SK-N-DZ (cell line): Measurements from ENCODE around the gene AKT3.
"Not testable (repeated sequence)": the region's sequence is repeated elsewhere in the genome, so short reads cannot be mapped to it uniquely, and the experiment has no call there.

Source experiments
- DNase-seq: peaks from one replicate; pipeline ENCODE4 v3.0.0-alpha.2; 2015; ENCODE audit warnings: low spot score

AKT3 gene

GRCh38 chr1:243609698-243610097 lies 240.3 kb downstream of the AKT3 start:
- DNase-seq, result no peak

DNA sequence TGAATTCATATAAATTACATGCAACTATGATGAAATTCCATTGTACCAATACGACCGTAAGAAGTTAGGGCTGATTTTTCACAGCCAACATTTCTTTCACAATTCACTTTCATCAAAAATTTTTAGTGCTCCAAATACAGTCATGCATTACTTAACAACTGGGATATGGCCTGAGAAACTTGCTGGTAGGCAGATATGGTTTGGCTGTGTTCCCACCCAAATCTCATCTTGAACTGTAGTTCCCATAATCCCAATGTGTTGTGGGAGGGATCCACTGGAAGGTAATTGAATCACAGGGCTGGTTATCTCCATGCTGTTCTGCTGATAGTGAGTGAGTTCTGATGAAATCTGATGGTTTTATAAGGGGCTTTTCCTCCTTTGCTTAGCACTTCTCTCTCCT lies 244.4 kb downstream of the AKT3 start:
- no peak for DNase-seq

- no peak for DNase-seq
Observed at GRCh38 chr1:243601720-243602119, 248.3 kb downstream of the AKT3 start.

- DNase-seq, result no peak
Observed at GRCh38 chr1:243598433-243598832, 251.6 kb downstream of the AKT3 start.

DNA sequence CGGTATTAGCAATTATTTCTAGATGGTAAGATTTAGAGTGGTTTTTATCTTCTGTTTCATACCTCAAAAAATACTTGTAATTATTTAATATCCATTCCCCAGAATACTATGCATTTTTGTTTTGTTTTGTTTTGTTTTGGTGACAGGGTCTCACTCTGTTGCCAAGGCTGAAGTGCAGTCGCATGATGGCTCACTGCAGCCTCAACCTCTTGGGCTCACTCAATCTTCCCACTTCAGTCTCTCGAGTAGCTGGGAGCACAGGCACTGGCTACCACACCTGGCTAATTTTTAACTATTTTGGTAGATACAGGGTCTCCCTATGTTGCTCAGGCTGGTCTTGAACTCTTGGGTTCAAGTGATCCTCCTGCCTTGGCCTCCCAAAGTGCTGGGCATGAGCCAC lies 252.7 kb downstream of the AKT3 start:
- DNase-seq, result no peak

- no peak for DNase-seq
Observed at GRCh38 chr1:243596431-243597062, 253.5 kb downstream of the AKT3 start.

- no peak for DNase-seq
Observed at GRCh38 chr1:243595527-243596210, 254.4 kb downstream of the AKT3 start.

- no peak for DNase-seq
Observed at GRCh38 chr1:243594455-243594854, 255.6 kb downstream of the AKT3 start.

GRCh38 chr1:243589286-243589685 lies 260.8 kb downstream of the AKT3 start:
- not testable (repeated sequence) for DNase-seq

GRCh38 chr1:243587823-243588560 lies 262.1 kb downstream of the AKT3 start:
- DNase-seq, result no peak

GRCh38 chr1:243587285-243587684 lies 262.8 kb downstream of the AKT3 start:
- no peak for DNase-seq

- DNase-seq, result no peak
Observed at GRCh38 chr1:243585982-243586381, 264.1 kb downstream of the AKT3 start.

DNA sequence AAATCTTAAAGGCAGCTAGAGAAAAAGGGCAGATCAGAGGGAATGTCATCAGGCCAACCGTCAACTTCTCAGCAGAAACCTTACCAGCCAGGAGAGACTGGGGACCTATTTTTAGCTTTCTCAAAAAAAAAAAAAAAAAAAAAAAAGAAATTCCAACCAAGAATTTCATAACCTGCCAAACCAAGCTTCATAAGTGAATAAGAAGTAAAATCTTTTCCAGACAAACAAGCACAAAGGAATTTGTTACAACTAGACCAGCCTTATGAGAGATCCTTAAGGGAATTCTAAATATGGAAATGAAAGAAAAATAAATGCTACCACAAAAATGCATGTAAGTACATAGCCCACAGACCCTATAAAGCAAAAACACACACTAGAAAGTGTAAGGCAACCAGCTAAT lies 267.7 kb downstream of the AKT3 start:
- DNase-seq, result no peak

- DNase-seq, result no peak
Observed at GRCh38 chr1:243580984-243581383, 269.1 kb downstream of the AKT3 start.

DNA sequence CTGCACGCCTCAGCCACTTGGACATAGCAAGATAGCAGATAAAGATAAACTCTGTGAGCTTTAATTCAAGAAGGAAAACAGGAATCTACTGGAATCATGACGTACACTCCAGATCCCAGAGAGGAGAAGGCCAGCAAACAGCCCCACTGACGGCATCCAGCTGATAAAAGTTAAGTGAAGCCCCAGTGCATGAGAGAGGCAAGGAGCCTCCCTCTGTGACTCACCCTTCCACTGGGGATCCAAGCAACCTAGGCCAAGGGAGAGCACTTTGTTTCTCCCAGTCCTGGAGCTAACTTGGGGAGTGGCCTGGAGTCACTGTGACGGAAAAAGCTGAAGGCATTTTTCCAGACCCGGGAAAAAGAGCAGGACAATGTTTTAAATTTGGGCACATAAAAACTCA lies 270.0 kb downstream of the AKT3 start:
- DNase-seq, result peak; percentile 6

GRCh38 chr1:243575070-243575469 lies 275.0 kb downstream of the AKT3 start:
- no peak for DNase-seq

DNA sequence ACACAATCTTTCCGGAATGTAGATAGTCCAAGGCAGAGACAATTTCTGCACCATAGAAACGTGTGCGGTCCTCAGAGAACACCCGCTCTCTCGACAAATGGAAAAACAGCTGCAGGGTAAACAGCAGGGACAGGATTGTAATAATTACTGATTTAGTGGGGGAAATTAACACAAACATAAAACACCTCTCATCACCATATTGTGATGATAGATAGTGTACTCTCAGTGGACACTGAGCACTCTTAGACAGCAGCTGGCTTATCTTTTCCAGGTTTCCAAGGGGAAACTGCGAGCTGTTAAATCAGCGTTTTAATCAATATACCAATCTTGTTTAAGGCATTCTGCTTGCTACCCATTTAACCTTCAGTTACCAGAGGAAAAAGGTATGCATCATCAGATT lies 277.1 kb downstream of the AKT3 start:
- no peak for DNase-seq

DNA sequence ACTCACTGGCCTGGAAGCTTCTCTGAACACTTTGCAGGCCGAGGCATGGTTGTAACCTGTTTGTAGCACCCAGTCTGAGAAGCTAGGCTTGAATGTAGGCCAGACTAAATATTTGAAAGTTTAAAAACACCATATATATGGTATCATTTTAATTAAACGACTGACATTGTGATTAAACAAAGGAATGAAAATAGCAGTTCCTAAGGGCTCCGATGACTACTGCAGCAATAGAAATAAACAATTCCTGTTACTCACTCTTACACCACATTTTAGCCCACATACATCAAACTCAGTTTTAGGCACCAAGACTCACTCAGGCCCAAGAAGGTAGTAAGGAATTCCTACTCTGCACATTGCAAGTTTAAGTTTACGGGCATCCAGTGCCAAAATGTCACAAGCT lies 281.2 kb downstream of the AKT3 start:
- DNase-seq, result no peak

DNA sequence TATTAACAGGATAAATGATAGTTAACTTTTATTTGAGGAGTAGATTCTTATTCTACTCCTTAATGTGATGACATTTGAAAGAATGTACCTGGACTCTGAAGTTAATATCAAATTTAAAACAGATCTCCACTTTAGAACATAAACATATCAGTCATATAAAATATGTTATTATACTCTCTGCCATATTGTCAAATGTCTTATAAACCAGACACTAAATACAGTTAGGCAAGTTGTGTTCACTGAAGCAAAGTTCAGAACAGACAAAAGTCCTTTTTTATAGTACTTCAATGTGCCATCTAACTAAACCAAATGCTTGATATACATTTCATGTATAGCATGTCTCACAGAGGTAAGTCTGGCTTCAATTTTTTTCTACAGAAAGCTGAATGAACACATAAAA lies 285.2 kb downstream of the AKT3 start:
- DNase-seq, result no peak

GRCh38 chr1:243563732-243564131 lies 286.3 kb downstream of the AKT3 start:
- no peak for DNase-seq

DNA sequence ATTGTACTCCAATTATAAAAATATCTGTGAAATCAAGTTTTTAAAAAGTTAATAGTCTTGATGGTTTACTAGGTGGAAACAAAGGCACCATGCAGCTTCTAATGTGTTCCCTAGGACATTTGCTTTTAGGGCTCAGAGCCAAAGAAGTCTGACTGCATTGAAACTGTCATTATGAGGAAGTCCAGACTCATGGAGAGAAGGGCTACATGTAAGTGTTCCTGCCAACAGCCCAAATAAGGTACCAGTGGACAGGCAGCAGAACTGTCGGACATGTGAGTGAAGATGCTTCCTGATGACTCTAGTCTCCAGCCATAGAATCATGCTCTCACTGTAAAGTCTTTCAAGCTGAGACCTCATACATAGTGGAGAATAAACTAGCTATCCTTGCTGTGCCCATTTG lies 287.6 kb downstream of the AKT3 start:
- no peak for DNase-seq

- DNase-seq, result no peak
Observed at GRCh38 chr1:243561588-243562319, 288.3 kb downstream of the AKT3 start.
